ENCODE data around the gene KNTC1.

GRCh38 chr12:122503147-122503751 lies 23.8 kb upstream of the KNTC1 start:
- no peak for TF ChIP-seq MTA1 (CRISPR knock-in tag; IDR thresholded peaks at IDR 0.05; ENCODE audit: borderline replicate concordance)
- no peak for TF ChIP-seq ZNF124 (CRISPR knock-in tag; IDR thresholded peaks at IDR 0.05)
- no peak for TF ChIP-seq ZBTB40 (IDR thresholded peaks at IDR 0.05)
- no peak for TF ChIP-seq ZBTB40 (CRISPR knock-in tag; IDR thresholded peaks at IDR 0.05)
- TF ChIP-seq JUN (CRISPR knock-in tag; IDR thresholded peaks at IDR 0.05) = no peak
- no peak for TF ChIP-seq TEAD2 (CRISPR knock-in tag; IDR thresholded peaks at IDR 0.05)
- TF ChIP-seq FOXM1 (CRISPR knock-in tag; IDR thresholded peaks at IDR 0.05) = no peak
- TF ChIP-seq TOE1 (CRISPR knock-in tag; IDR thresholded peaks at IDR 0.05) = no peak
- TF ChIP-seq SUZ12 (IDR thresholded peaks at IDR 0.05; ENCODE audit: low read depth, low read length) = no peak
- no peak for TF ChIP-seq SETDB1 (CRISPR knock-in tag; IDR thresholded peaks at IDR 0.05; ENCODE audit: borderline replicate concordance)
- TF ChIP-seq MBD4 (IDR thresholded peaks at IDR 0.05; ENCODE audit: borderline replicate concordance, low read length) = no peak
- no peak for TF ChIP-seq ZNF660 (CRISPR knock-in tag; IDR thresholded peaks at IDR 0.05; ENCODE audit: borderline replicate concordance, low read depth)
- TF ChIP-seq HNRNPLL (IDR thresholded peaks at IDR 0.05; ENCODE audit: low read depth, low read length, poor library complexity, severe bottlenecking) = no peak
- TF ChIP-seq POLR2AphosphoS2 (IDR thresholded peaks at IDR 0.05; ENCODE audit: low read depth, low read length) = peak; percentile 43; the same call in 1 of the 2 replicates
- no peak for TF ChIP-seq SMAD9 (CRISPR knock-in tag; IDR thresholded peaks at IDR 0.05)

All from HepG2 (cell line).